Small intestine (tissue), 7 donors: Measurements from ENCODE around the gene RETREG1. TPM values are rescaled to one million over a fixed set of nuclear protein-coding genes. Genes with fewer than 3 reads are reported as not detected.

ENCODE experiments used
- DNase-seq, 2 donors: peaks; one replicate each; pipeline versions ENCODE4 v3.0.0 to v3.0.0-alpha.2; 2013
- FAIRE-seq: peaks from 2 replicates; lab custom pipeline; 2012; peaks lifted over from hg19 to GRCh38; lab: Jason Lieb, UNC
- H3K27ac ChIP-seq, 3 donors: one replicate each; pipeline ENCODE4 v1.5.1; 2013; ENCODE audit warnings: low read length in 2 of 3, mild to moderate bottlenecking in 2 of 3, control low read depth in 1 of 3, inconsistent platforms in 1 of 3, low read depth in 1 of 3, moderate library complexity in 1 of 3
- H3K27me3 ChIP-seq, 3 donors: one replicate each; pipeline ENCODE4 v1.6.1; 2013; ENCODE audit warnings: low read length in 3 of 3, inconsistent platforms in 1 of 3; ENCODE audit not compliant: control insufficient read depth in 3 of 3, insufficient read depth in 3 of 3
- H3K36me3 ChIP-seq, 3 donors: one replicate each; pipeline ENCODE4 v1.6.1; 2013; ENCODE audit warnings: low read length in 3 of 3, inconsistent platforms in 1 of 3, low read depth in 1 of 3, mild to moderate bottlenecking in 1 of 3, moderate library complexity in 1 of 3; ENCODE audit not compliant: control insufficient read depth in 3 of 3, insufficient read depth in 2 of 3
- H3K4me1 ChIP-seq, 3 donors: one replicate each; pipeline ENCODE4 v1.6.1; 2013; ENCODE audit warnings: low read length in 2 of 3, inconsistent platforms in 1 of 3, low read depth in 1 of 3, mild to moderate bottlenecking in 1 of 3, moderate library complexity in 1 of 3; ENCODE audit not compliant: control insufficient read depth in 3 of 3, insufficient read depth in 2 of 3
- H3K4me3 ChIP-seq, 3 donors: one replicate each; pipeline ENCODE4 v1.5.1; 2013; ENCODE audit warnings: low read length in 3 of 3, control low read depth in 1 of 3, inconsistent platforms in 1 of 3, low read depth in 1 of 3, mild to moderate bottlenecking in 1 of 3, moderate library complexity in 1 of 3
- H3K9me3 ChIP-seq, 2 donors: one replicate each; pipeline ENCODE4 v1.6.1; 2013; ENCODE audit warnings: low read depth in 1 of 2, low read length in 1 of 2; ENCODE audit not compliant: control insufficient read depth in 2 of 2, insufficient read depth in 1 of 2
- WGBS, 3 donors: extraction: QIAGEN DNeasy Blood & Tissue Kit; methylation state at CpG; one replicate each; pipeline ENCODE4 v1.1.7; 2013; 5-methylcytosine and 5-hydroxymethylcytosine counted together
- polyA plus RNA-seq, 4 donors: library from polyadenylated mRNA; stranded (reverse) in 3 of 4; unstranded in 1 of 4; fragments of 200-250 nt in 3 of 4; fragments of 120-200 nt in 1 of 4; gene quantifications; one replicate each; pipeline versions ENCODE4 v1.2.1 to v1.2.3, GENCODE V29; 2013
- donor health status: healthy with polysubstance abuse.
- donor health status: control.
- donor health status: control.
- donor health status: Bipolar disorder and iron deficiency.
- donor health status: healthy.

RETREG1 gene
- polyA plus RNA-seq, 4 donors: 9.5 to 36.0 (median 18.3) TPM

- Histone ChIP-seq H3K27me3 (no peaks in the 10 kb centered on the region), H3K36me3 (no peaks in the 10 kb centered on the region), H3K4me3 (no peak overlapping the region), H3K4me1 (no peaks in the 10 kb centered on the region), H3K9me3 (no peaks in the 10 kb centered on the region), H3K27ac (no peak overlapping the region)
- DNase-seq (no peak), FAIRE-seq (no peak)
- WGBS, 3 donors: 81 to 94% (median 88%) methylated on average over 12 of the region's 12 CpGs
Measured at GRCh38 chr5:16574789-16575721, 41.7 kb downstream of the RETREG1 start.

- H3K27ac ChIP-seq: no peak overlapping the region
- FAIRE-seq (no peak), DNase-seq (peak; percentile 54 to 80)
- 13 to 62% (median 23%) methylated on average over 2 of the region's 2 CpGs for WGBS, 3 donors
- no peaks in the 10 kb centered on the region for H3K4me1 ChIP-seq
- no peaks in the 10 kb centered on the region for H3K27me3 ChIP-seq
- H3K36me3 ChIP-seq: no peaks in the 10 kb centered on the region
- H3K9me3 ChIP-seq: no peaks in the 10 kb centered on the region
- no peak overlapping the region for H3K4me3 ChIP-seq
Measured at GRCh38 chr5:16573401-16573800, 43.4 kb downstream of the RETREG1 start.

DNA sequence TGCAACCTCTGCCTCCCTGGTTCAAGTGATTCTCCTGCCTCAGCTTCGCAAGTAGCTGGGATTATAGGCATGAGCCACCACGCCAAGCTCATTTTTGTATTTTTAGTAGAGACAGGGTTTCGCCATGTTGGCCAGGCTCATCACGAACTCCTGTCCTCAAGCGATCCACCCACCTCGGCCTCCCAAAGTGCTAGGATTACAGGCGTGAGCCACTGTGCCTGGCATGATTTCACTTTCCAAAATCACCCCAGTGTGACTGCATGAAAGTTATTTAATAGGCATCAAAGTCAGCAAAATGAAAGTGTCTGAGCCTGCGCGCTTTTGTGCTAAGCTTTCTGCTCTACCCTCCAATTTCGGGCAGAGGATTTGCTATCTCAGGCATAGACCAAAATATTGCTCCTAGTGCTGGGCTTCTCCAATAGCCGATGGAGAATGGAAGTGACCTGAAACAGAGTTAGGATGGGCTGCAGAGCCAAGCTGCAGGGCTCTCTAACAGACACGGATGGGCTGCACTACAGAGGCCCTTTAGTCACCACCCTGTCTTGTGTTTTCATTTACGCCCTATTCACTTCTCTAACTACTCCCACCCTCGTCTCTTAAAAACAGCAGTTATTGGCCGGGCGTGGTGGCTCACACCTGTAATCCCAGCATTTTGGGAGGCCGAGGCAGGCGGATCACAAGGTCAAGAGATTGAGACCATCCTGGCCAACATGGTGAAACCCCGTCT is 44.3 kb downstream of the RETREG1 start:
- peaks cover 0 to 2% (median 0%) of the 10 kb centered on the region in 3 donors for H3K36me3 ChIP-seq
- H3K4me1 ChIP-seq: no peaks in the 10 kb centered on the region
- H3K4me3 ChIP-seq: no peak overlapping the region
- WGBS, 3 donors: 91 to 93% (median 93%) methylated on average over 19 of the region's 19 CpGs
- no peaks in the 10 kb centered on the region for H3K9me3 ChIP-seq
- H3K27ac ChIP-seq: no peak overlapping the region
- no peak for FAIRE-seq
- no peaks in the 10 kb centered on the region for H3K27me3 ChIP-seq
- no peak for DNase-seq

DNA sequence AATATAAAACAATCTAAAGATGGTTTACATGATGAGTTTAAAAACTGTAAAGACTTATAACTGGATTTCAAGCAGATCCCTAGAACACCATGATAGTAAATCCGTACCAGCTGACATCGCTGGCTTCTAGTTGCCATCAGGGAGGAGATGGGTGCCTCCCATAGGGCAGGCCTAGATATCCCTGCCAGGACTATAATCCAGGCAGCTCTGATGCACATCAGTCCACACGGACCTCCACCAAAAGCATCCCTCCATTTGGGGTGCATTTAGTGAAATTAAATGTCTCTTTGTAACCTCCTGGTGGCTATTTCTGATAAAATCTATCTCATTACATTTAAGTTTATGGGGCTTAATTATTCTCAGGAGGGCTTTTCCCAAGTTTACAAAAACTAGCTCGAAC is 45.8 kb downstream of the RETREG1 start:
- Histone ChIP-seq H3K4me1 (no peaks in the 10 kb centered on the region), H3K4me3 (no peak overlapping the region), H3K27me3 (no peaks in the 10 kb centered on the region), H3K9me3 (no peaks in the 10 kb centered on the region), H3K27ac (no peak overlapping the region), H3K36me3 (peaks cover 0 to 5% (median 0%) of the 10 kb centered on the region in 3 donors)
- DNase-seq (no peak), FAIRE-seq (no peak)
- WGBS, 3 donors: 79 to 88% (median 82%) methylated on average over 4 of the region's 4 CpGs

DNA sequence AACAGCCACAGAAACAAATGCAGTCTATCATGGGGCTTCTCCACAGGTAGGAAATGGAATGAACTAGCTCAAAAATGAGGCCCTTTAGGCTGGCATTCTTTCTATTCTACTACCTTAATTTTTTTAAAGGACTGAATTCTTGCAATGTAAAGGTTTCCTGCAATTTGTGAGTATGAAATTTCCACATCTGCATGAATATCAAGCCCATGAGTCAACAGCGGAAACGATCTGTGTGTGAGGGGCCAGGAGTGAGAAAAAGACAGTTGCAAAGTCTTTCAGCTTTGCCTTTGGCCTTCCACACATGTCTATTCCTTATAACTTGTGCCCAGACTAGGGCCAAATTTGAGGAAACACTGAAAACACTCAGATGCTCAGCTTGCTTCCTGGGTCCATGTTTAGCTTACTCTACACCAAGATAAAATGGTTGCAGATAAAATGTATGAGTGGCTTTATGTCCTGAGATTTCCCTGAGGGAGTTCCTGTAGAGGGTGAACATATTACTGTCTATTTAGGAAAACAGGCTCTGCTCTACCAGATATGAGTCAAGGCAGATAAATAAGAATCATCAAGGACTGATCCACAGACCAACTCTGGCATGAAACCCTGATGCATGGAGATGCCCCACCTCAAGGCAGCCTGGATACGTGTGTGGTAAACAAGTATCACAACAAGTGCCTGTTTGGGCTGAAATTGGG is 46.5 kb downstream of the RETREG1 start:
- Histone ChIP-seq H3K4me1 (no peaks in the 10 kb centered on the region), H3K27ac (no peak overlapping the region), H3K27me3 (no peaks in the 10 kb centered on the region), H3K36me3 (peaks cover 0 to 5% (median 0%) of the 10 kb centered on the region in 3 donors), H3K9me3 (no peaks in the 10 kb centered on the region), H3K4me3 (no peak overlapping the region)
- FAIRE-seq (no peak), DNase-seq (no peak)
- WGBS, 3 donors: 81 to 90% (median 86%) methylated on average over 3 of the region's 3 CpGs

- FAIRE-seq (no peak), DNase-seq (peak in 1 of 2 donors; percentile 83)
- Histone ChIP-seq H3K4me3 (no peak overlapping the region), H3K9me3 (no peaks in the 10 kb centered on the region), H3K4me1 (no peaks in the 10 kb centered on the region), H3K27ac (no peak overlapping the region), H3K27me3 (no peaks in the 10 kb centered on the region), H3K36me3 (peaks cover 0 to 5% (median 0%) of the 10 kb centered on the region in 3 donors)
- 27 to 68% (median 49%) methylated on average over 16 of the region's 16 CpGs for WGBS, 3 donors
Measured at GRCh38 chr5:16568875-16569580, 47.8 kb downstream of the RETREG1 start.

- H3K4me3 ChIP-seq: no peak overlapping the region
- FAIRE-seq: no peak
Measured at GRCh38 chr5:16567365-16567764, 49.4 kb downstream of the RETREG1 start.

More at GRCh38 chr5:16567365-16567764, 49.4 kb downstream of the RETREG1 start:
- Histone ChIP-seq H3K27me3 (no peaks in the 10 kb centered on the region), H3K4me1 (no peaks in the 10 kb centered on the region), H3K9me3 (no peaks in the 10 kb centered on the region), H3K27ac (no peak overlapping the region), H3K36me3 (peaks cover 0 to 5% (median 0%) of the 10 kb centered on the region in 3 donors)
- no peak for DNase-seq
- 78 to 92% (median 87%) methylated on average over 3 of the region's 3 CpGs for WGBS, 3 donors
